ENCODE results near the gene HSD17B1.

Gene HSD17B1

DNA sequence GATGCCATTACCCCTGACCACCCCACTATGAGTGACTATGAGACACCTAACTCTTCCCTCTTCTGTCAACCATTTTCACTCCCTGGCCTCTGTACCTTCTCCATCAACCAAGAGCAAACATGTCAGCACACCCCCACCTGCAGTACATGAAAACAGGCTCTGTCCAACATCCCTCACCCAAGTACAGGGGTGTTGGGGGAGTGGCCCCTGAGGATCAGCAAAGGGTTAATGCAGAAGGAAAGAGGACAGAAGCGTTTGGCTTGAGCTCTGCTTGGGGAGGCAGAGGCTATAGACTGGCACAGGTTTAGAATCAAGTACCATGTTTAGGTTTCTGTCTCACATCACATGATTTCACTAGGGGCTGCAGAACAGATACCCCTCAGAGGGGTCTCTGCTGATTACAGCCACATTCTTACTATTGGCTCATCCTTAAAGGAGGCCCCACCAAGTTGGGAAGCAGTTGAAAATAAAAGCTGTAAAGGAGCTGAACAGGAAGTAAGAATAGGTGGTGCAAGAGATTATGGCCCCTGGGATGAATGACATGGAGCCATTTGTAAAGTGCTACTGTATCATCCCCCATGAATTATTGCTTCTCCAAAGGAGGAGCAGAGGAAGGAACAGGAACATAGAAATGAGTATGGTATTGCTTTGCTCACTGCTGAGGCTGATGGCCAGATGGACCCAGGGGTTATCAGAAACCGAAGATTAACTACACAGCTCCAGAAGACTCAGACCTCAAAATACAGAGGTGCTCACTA, 27.2 kb downstream of the HSD17B1 start:
- peaks cover 19% of the 10 kb centered on the region for H3K79me2 ChIP-seq (ENCODE audit: insufficient read depth, low read length)
- no peaks in the 10 kb centered on the region for H3K9me2 ChIP-seq (replicated peaks; ENCODE audit: low read depth, low read length)
- no peaks in the 10 kb centered on the region for H4K20me1 ChIP-seq (ENCODE audit: insufficient read depth, low read length, poor library complexity, severe bottlenecking)
- H3F3A ChIP-seq (ENCODE audit: low read depth) = no peaks in the 10 kb centered on the region; the same call in 1 of the 2 replicates
- no peaks in the 10 kb centered on the region for H3K9me3 ChIP-seq (ENCODE audit: insufficient read depth, low read depth, low read length)
- no peak for TF ChIP-seq EZH2phosphoT487 (IDR thresholded peaks at IDR 0.05; ENCODE audit: borderline replicate concordance)
- TF ChIP-seq, protein P1, sequence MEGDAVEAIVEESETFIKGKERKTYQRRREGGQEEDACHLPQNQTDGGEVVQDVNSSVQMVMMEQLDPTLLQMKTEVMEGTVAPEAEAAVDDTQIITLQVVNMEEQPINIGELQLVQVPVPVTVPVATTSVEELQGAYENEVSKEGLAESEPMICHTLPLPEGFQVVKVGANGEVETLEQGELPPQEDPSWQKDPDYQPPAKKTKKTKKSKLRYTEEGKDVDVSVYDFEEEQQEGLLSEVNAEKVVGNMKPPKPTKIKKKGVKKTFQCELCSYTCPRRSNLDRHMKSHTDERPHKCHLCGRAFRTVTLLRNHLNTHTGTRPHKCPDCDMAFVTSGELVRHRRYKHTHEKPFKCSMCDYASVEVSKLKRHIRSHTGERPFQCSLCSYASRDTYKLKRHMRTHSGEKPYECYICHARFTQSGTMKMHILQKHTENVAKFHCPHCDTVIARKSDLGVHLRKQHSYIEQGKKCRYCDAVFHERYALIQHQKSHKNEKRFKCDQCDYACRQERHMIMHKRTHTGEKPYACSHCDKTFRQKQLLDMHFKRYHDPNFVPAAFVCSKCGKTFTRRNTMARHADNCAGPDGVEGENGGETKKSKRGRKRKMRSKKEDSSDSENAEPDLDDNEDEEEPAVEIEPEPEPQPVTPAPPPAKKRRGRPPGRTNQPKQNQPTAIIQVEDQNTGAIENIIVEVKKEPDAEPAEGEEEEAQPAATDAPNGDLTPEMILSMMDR (conservative IDR thresholded peaks at IDR 0.05; ENCODE audit: low read length) = no peak
- H3K4me1 ChIP-seq (ENCODE audit: insufficient read depth, low read length, poor library complexity, severe bottlenecking) = peaks cover 11% of the 10 kb centered on the region
- no peak overlapping the region for H3K4me3 ChIP-seq (ENCODE audit: low read length, poor library complexity, severe bottlenecking)
- H2AFZ ChIP-seq (ENCODE audit: low read length) = no peak overlapping the region
- peaks cover 49% of the 10 kb centered on the region; the same call in 1 of the 2 replicates for H3K36me3 ChIP-seq (ENCODE audit: insufficient read depth, low read length)
- H3K4me2 ChIP-seq (ENCODE audit: low read depth, low read length, poor library complexity, severe bottlenecking) = no peak overlapping the region
- H3K27me3 ChIP-seq (ENCODE audit: insufficient read depth, low read length, poor library complexity, severe bottlenecking) = no peaks in the 10 kb centered on the region
- no peak overlapping the region for H3K9ac ChIP-seq (ENCODE audit: low read depth, low read length, poor library complexity, severe bottlenecking)

DNA sequence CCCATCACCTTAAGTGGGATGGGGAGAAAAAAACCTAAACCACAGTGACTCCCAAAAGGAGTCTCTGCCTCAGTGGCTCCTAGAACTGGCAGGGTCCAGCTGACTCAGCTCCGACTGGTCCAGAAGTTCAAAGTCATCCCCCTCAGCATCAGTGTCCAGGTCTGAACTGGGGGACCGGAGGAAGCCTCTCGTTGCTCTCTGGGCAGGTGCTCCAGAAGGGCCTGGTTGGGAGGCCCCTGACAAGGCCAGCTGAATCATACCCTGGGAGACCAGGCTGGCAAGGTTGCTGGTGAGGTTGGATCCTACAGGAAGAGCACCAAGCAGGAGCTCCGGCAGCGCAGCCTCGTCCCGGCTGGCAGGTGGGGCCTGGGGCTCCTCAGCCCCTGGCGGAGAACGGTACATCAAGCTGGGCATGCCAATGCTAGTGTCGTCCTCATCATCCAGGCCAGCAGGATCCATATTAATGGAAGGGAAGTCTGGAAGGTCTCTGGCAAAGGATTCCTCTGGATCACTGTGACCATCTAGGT, 29.1 kb downstream of the HSD17B1 start:
- Histone ChIP-seq H4K20me1 (ENCODE audit: insufficient read depth, low read length, poor library complexity, severe bottlenecking) (no peaks in the 10 kb centered on the region), H3K79me2 (ENCODE audit: insufficient read depth, low read length) (peaks cover 7% of the 10 kb centered on the region; the same call in 1 of the 2 replicates), H3K4me3 (ENCODE audit: low read length, poor library complexity, severe bottlenecking) (no peak overlapping the region), H3F3A (ENCODE audit: low read depth) (no peaks in the 10 kb centered on the region; the same call in 1 of the 2 replicates), H2AFZ (ENCODE audit: low read length) (no peak overlapping the region), H3K27me3 (ENCODE audit: insufficient read depth, low read length, poor library complexity, severe bottlenecking) (no peaks in the 10 kb centered on the region), H3K9ac (ENCODE audit: low read depth, low read length, poor library complexity, severe bottlenecking) (no peak overlapping the region), H3K9me2 (replicated peaks; ENCODE audit: low read depth, low read length) (no peaks in the 10 kb centered on the region), H3K4me2 (ENCODE audit: low read depth, low read length, poor library complexity, severe bottlenecking) (no peak overlapping the region), H3K4me1 (ENCODE audit: insufficient read depth, low read length, poor library complexity, severe bottlenecking) (peaks cover 3% of the 10 kb centered on the region), H3K9me3 (ENCODE audit: insufficient read depth, low read depth, low read length) (no peaks in the 10 kb centered on the region), H3K36me3 (ENCODE audit: insufficient read depth, low read length) (peaks cover 67% of the 10 kb centered on the region; the same call in 1 of the 2 replicates)
- TF ChIP-seq EZH2phosphoT487 (IDR thresholded peaks at IDR 0.05; ENCODE audit: borderline replicate concordance) = no peak
- TF ChIP-seq, protein P1 (conservative IDR thresholded peaks at IDR 0.05; ENCODE audit: low read length) = no peak

DNA sequence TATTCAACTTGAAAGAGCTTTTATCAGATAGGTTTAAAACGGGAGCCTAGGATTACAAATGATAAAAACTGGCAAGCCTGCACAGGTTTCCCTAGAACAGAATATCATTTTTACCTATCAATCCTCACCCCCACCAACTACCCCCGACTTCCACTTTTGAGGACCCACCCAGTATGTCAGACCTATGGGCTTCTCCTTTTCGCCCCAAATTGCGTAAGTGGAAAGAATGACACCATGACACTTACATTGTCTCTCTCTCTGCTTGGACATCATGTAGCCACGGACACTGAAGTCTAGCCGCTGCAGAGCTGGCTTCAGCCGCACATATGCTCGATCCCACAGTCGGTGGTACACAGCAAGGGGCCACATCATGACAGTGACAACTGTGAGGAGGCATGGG, 32.2 kb downstream of the HSD17B1 start:
- Histone ChIP-seq H4K20me1 (ENCODE audit: insufficient read depth, low read length, poor library complexity, severe bottlenecking) (no peaks in the 10 kb centered on the region), H3K27me3 (ENCODE audit: insufficient read depth, low read length, poor library complexity, severe bottlenecking) (no peaks in the 10 kb centered on the region), H3K9me2 (replicated peaks; ENCODE audit: low read depth, low read length) (no peaks in the 10 kb centered on the region), H2AFZ (ENCODE audit: low read length) (no peak overlapping the region), H3K4me2 (ENCODE audit: low read depth, low read length, poor library complexity, severe bottlenecking) (no peak overlapping the region), H3K9ac (ENCODE audit: low read depth, low read length, poor library complexity, severe bottlenecking) (no peak overlapping the region), H3K4me3 (ENCODE audit: low read length, poor library complexity, severe bottlenecking) (no peak overlapping the region), H3K4me1 (ENCODE audit: insufficient read depth, low read length, poor library complexity, severe bottlenecking) (no peaks in the 10 kb centered on the region), H3K79me2 (ENCODE audit: insufficient read depth, low read length) (no peaks in the 10 kb centered on the region), H3K9me3 (ENCODE audit: insufficient read depth, low read depth, low read length) (no peaks in the 10 kb centered on the region), H3K36me3 (ENCODE audit: insufficient read depth, low read length) (peaks cover 75% of the 10 kb centered on the region; the same call in 1 of the 2 replicates), H3F3A (ENCODE audit: low read depth) (no peaks in the 10 kb centered on the region)
- TF ChIP-seq EZH2phosphoT487 (IDR thresholded peaks at IDR 0.05; ENCODE audit: borderline replicate concordance) = no peak
- TF ChIP-seq, protein P1 (conservative IDR thresholded peaks at IDR 0.05; ENCODE audit: low read length) = no peak
